ENCODE measurements around the gene GMCL2.

DNA sequence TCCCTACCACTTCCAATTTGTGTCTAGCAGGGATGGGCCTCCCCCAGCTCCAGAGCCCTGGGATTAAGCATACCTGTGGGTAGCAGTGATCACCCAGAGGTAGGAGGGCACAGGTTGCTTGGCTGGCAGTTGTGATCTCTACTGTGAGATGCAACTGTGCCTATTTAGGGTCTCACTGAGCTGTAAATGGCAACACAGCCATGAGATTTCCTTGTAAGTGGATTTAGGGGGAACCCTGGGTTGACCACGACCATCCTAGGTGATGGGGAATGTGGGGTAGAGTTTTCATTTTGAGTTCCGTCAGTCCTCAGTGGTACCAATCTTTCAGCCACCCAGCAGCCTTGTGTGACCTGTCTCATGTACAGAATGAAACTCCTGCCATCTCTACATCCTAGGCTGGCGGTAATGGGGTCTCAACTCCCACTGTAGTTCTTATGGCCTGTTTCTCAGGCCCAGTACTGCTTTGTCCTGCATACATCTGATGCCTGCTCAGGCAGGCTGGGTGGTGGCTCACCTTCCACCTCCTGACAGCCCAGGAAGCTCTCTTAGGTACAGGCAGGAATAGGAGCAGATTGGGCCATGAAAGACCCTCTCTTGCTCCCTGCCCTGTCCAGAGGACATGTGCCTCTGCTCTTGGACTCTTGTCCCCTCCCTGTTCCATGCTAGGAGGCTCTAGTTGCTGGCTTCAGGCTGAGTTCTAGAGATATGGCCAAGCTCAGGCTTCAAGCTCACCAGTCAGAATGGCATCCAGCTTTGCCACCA, 25.3 kb upstream of the GMCL2 start:
- TF ChIP-seq SP1 (CRISPR knock-in tag; conservative IDR thresholded peaks at IDR 0.05) (no peak), SMAD4 (CRISPR knock-in tag; IDR thresholded peaks at IDR 0.05) (no peak), GABPB1 (CRISPR knock-in tag; IDR thresholded peaks at IDR 0.05) (no peak), ESRRA (CRISPR knock-in tag; IDR thresholded peaks at IDR 0.05; ENCODE audit: borderline replicate concordance) (no peak), PRRX2 (CRISPR knock-in tag; IDR thresholded peaks at IDR 0.05) (0 out of 2 replicates have a peak, but pooled peaks have one; percentile 62), ZNF138 (CRISPR knock-in tag; conservative IDR thresholded peaks at IDR 0.05) (no peak)
- TF ChIP-seq, protein P1, sequence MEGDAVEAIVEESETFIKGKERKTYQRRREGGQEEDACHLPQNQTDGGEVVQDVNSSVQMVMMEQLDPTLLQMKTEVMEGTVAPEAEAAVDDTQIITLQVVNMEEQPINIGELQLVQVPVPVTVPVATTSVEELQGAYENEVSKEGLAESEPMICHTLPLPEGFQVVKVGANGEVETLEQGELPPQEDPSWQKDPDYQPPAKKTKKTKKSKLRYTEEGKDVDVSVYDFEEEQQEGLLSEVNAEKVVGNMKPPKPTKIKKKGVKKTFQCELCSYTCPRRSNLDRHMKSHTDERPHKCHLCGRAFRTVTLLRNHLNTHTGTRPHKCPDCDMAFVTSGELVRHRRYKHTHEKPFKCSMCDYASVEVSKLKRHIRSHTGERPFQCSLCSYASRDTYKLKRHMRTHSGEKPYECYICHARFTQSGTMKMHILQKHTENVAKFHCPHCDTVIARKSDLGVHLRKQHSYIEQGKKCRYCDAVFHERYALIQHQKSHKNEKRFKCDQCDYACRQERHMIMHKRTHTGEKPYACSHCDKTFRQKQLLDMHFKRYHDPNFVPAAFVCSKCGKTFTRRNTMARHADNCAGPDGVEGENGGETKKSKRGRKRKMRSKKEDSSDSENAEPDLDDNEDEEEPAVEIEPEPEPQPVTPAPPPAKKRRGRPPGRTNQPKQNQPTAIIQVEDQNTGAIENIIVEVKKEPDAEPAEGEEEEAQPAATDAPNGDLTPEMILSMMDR (IDR thresholded peaks at IDR 0.05): no peak
- TF ChIP-seq, protein P2, sequence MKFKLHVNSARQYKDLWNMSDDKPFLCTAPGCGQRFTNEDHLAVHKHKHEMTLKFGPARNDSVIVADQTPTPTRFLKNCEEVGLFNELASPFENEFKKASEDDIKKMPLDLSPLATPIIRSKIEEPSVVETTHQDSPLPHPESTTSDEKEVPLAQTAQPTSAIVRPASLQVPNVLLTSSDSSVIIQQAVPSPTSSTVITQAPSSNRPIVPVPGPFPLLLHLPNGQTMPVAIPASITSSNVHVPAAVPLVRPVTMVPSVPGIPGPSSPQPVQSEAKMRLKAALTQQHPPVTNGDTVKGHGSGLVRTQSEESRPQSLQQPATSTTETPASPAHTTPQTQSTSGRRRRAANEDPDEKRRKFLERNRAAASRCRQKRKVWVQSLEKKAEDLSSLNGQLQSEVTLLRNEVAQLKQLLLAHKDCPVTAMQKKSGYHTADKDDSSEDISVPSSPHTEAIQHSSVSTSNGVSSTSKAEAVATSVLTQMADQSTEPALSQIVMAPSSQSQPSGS (CRISPR knock-in tag; IDR thresholded peaks at IDR 0.05; ENCODE audit: borderline replicate concordance, low read depth): no peak
- TF ChIP-seq, protein P3, sequence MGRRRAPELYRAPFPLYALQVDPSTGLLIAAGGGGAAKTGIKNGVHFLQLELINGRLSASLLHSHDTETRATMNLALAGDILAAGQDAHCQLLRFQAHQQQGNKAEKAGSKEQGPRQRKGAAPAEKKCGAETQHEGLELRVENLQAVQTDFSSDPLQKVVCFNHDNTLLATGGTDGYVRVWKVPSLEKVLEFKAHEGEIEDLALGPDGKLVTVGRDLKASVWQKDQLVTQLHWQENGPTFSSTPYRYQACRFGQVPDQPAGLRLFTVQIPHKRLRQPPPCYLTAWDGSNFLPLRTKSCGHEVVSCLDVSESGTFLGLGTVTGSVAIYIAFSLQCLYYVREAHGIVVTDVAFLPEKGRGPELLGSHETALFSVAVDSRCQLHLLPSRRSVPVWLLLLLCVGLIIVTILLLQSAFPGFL (CRISPR knock-in tag; IDR thresholded peaks at IDR 0.05; ENCODE audit: borderline replicate concordance): no peak
- TF ChIP-seq, protein P4, sequence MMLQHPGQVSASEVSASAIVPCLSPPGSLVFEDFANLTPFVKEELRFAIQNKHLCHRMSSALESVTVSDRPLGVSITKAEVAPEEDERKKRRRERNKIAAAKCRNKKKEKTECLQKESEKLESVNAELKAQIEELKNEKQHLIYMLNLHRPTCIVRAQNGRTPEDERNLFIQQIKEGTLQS (CRISPR knock-in tag; conservative IDR thresholded peaks at IDR 0.05): no peak

Data from WTC11 (cell line).